ENCODE measurements around the gene FOXC2.

FOXC2 gene

DNA sequence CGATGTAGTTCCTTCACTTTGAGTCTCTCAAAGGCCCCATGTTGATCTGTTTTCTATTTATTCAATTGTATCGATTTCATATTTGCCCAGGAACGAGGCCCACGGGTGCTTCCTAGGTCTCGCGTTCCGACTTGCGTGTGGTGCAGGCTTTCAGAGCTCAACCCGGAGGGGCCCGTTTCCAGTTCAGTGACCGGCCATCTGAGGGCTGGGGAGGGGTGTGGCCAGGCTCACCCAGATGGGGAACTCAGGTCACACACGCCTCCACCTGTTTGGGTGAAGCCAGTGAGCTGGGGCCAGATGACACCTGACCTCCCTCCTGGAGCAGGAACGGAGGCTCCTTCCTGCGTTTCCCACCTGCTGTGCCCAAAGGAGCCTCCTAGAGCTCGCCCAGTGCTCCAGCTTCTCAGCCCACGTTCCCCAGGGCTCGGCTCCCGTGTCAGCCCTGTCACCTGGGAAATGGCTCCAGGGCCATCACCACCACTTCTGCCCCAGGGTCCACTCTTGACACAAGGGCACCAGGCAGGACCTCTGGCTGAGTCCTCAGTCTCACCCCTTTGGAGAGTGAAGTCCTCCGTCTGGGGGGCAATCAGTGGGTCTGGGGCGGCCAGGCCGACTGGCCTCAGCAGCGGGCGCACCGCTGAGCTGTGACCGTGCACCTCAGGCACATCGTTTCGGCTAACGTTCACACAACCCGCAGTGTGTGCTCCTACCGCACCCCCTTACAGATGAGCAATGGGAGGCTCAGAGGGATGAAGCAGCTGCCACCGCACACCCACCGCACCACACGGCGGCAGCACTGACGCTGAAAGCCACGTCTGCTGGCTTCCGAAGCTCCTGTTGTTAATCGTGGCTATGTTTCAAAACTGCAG, 38.3 kb upstream of the FOXC2 start:
- TF ChIP-seq ZFX (IDR thresholded peaks at IDR 0.05; ENCODE audit: borderline replicate concordance) (no peak), CTCF (IDR thresholded peaks at IDR 0.05) (no peak)
- H3K27ac ChIP-seq = no peak overlapping the region

- no peak overlapping the region for H3K27ac ChIP-seq
These were observed 37.5 kb upstream of the FOXC2 start for GRCh38 chr16:86529160-86529559.

DNA sequence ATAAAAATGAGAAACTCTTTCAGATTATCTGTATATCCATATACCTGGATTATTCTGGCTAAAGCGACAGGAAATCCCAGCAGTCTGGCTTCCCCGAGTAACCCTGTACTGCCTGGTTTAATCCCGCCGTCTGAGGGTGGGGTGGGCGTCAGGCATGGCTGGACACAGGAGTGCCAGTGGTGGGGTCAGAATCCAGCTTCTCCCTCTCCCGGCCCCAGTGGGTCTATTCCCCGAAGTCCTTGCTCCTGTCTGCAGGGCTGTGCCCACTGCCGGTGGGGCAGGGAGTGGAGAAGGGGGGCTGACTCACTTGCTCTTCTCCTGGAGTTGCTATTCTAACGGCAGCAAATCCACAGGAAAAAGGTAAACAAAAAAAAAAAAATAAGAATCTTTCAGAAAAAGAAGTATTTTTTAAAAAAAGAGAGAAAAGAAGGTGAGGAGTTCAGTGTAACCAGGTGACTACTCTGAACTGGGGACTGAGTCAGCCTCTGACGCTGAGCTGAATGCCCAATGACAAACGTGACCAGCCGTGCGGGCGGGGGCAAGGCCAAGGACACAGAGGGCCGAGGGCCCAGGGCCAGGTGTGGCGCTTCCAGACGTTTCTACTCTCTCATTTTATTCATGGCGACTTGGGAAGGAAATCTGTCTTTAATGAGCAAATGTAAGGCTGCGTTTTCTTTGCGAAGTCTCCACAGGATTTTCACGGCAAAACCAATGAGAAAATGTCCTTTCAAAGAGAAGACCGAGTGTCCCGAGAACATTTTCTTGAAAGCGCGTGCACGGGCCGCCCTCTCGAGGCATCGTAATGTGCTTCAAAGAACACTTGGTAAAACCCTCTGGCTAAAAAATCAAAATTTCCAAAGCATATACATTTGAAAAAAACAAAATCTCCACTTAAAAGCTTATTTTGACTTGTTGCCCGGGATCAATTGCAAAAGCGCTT, 36.1 kb upstream of the FOXC2 start:
- TF ChIP-seq CTCF (IDR thresholded peaks at IDR 0.05) (no peak), ZFX (IDR thresholded peaks at IDR 0.05; ENCODE audit: borderline replicate concordance) (no peak)
- no peak overlapping the region for H3K27ac ChIP-seq

More at GRCh38 chr16:86529160-86529559, 37.5 kb upstream of the FOXC2 start:
- TF ChIP-seq ZFX (IDR thresholded peaks at IDR 0.05; ENCODE audit: borderline replicate concordance) (no peak), CTCF (IDR thresholded peaks at IDR 0.05) (no peak)

- TF ChIP-seq ZFX (IDR thresholded peaks at IDR 0.05; ENCODE audit: borderline replicate concordance) = no peak
- TF ChIP-seq CTCF (IDR thresholded peaks at IDR 0.05) = no peak
- H3K27ac ChIP-seq = no peak overlapping the region
These were observed 35.5 kb upstream of the FOXC2 start for GRCh38 chr16:86531191-86531545.

DNA sequence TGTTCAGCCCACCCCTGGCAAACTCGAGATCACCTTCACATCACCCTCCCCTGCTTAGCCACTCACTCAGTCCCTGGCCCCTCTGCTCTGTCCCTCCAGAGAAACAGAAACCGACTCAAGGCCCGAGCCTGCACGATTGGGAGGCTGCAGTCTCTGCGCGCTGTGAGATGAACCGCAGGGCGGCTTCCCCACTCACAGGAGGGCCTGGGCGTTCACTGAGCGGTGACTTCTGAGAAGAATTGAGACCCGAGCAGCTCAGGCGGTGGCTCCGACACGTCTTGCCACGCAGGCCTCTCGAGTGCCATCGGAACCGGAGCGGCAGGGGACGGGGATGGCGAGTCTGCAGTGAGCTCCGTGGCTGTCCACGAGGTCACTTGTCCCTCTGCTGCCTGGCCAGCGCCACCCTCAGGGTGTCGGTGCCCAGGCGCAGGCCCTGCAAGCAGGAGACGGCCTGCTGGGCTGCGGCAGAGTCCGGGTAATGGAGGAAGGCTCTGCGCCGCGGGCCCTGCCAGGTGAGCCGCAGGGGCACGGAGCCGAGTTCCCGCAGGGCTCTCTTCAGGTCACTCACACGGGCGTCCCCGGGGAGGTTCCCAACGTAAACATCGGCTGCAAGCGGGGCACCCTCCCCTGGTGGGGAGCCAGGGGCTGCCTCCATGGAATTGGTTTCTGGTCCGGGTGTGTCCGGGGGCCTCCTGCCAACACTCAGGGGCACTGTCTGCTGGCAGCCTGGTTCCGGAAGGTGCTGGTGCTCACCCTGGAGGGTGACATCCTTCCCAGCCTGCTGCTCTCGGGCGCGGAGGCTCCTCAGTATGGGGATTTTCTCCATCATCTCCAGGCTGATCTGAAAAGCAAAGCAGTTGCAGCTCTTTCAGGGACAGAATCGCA, 34.7 kb upstream of the FOXC2 start:
- no peak for TF ChIP-seq CTCF (IDR thresholded peaks at IDR 0.05)
- no peak for TF ChIP-seq ZFX (IDR thresholded peaks at IDR 0.05; ENCODE audit: borderline replicate concordance)

GRCh38 chr16:86532526-86532815, 34.2 kb upstream of the FOXC2 start:
- TF ChIP-seq CTCF (IDR thresholded peaks at IDR 0.05) (no peak), ZFX (IDR thresholded peaks at IDR 0.05; ENCODE audit: borderline replicate concordance) (no peak)
- no peak overlapping the region for H3K27ac ChIP-seq

More for the DNA sequence above, 34.7 kb upstream of the FOXC2 start:
- H3K27ac ChIP-seq = no peak overlapping the region
